Activated gamma-delta T cell treated with anti-CD3 and anti-CD28 coated beads, Interleukin-2, amount 50 U/mL, for 16 hours (primary cell): ENCODE measurements around the gene TSPAN9.
"Not testable (repeated sequence)": the region's sequence is repeated elsewhere in the genome, so short reads cannot be mapped to it uniquely, and the experiment has no call there.

Experiments used
- DNase-seq: peaks from one replicate; pipeline ENCODE4 v3.0.0-alpha.2; 2020; ENCODE audit warnings: low read depth

The TSPAN9 gene

GRCh38 chr12:3044141-3044630 is 33.0 kb upstream of the TSPAN9 start:
- DNase-seq = no peak

GRCh38 chr12:3045494-3045893 is 31.7 kb upstream of the TSPAN9 start:
- DNase-seq = no peak

GRCh38 chr12:3045989-3046388 is 31.2 kb upstream of the TSPAN9 start:
- no peak for DNase-seq

- no peak for DNase-seq
Measured at GRCh38 chr12:3046441-3047200, 30.6 kb upstream of the TSPAN9 start.

- DNase-seq = no peak
Measured at GRCh38 chr12:3047961-3048360, 29.2 kb upstream of the TSPAN9 start.

- no peak for DNase-seq
Measured at GRCh38 chr12:3048540-3048939, 28.6 kb upstream of the TSPAN9 start.

GRCh38 chr12:3049176-3049575 is 28.0 kb upstream of the TSPAN9 start:
- no peak for DNase-seq

GRCh38 chr12:3049611-3050249 is 27.4 kb upstream of the TSPAN9 start:
- DNase-seq = no peak

GRCh38 chr12:3054374-3054773 is 22.8 kb upstream of the TSPAN9 start:
- DNase-seq = no peak

- DNase-seq = no peak
Measured at GRCh38 chr12:3055026-3055703, 22.0 kb upstream of the TSPAN9 start.

GRCh38 chr12:3055704-3056467 is 21.3 kb upstream of the TSPAN9 start:
- no peak for DNase-seq

GRCh38 chr12:3061059-3061458 is 16.1 kb upstream of the TSPAN9 start:
- DNase-seq = no peak

- no peak for DNase-seq
Measured at GRCh38 chr12:3061501-3062215, 15.5 kb upstream of the TSPAN9 start.

- DNase-seq = no peak
Measured at GRCh38 chr12:3065300-3065699, 11.9 kb upstream of the TSPAN9 start.

GRCh38 chr12:3065846-3066245 is 11.3 kb upstream of the TSPAN9 start:
- not testable (repeated sequence) for DNase-seq

- DNase-seq = no peak
Measured at GRCh38 chr12:3069714-3070113, 7.5 kb upstream of the TSPAN9 start.

- no peak for DNase-seq
Measured at GRCh38 chr12:3071107-3071506, 6.1 kb upstream of the TSPAN9 start.

GRCh38 chr12:3071710-3072109 is 5.5 kb upstream of the TSPAN9 start:
- no peak for DNase-seq

GRCh38 chr12:3073438-3074250 is 3.5 kb upstream of the TSPAN9 start:
- peak; percentile 73 for DNase-seq

- no peak for DNase-seq
Measured at GRCh38 chr12:3075315-3075714, 1.9 kb upstream of the TSPAN9 start.
